Type B pancreatic cell (in vitro differentiated cells): ENCODE measurements around the gene STX5. TPM values are rescaled to one million over a fixed set of nuclear protein-coding genes. Genes with fewer than 3 reads are reported as not detected.
A peak's percentile ranks its signal among the peaks of the same experiment; 100 is the strongest.
"Not testable (repeated sequence)": the region's sequence is repeated elsewhere in the genome, so short reads cannot be mapped to it uniquely, and the experiment has no call there.

Source experiments
- DNase-seq: peaks from one replicate; pipeline ENCODE4 v3.0.0; 2021; ENCODE audit warnings: mixed read lengths; ENCODE audit not compliant: unreplicated experiment; ENCODE audit errors: extremely low spot score
- H3K27ac Mint-ChIP-seq: 2 replicates; pipeline ENCODE4 v1.8.0; 2021; ENCODE audit warnings: mild to moderate bottlenecking, mixed read lengths
- H3K27me3 Mint-ChIP-seq: 2 replicates; pipeline ENCODE4 v1.8.0; 2021; ENCODE audit warnings: mixed read lengths
- H3K36me3 Mint-ChIP-seq: 2 replicates; pipeline ENCODE4 v1.8.0; 2021; ENCODE audit warnings: mixed read lengths
- H3K4me1 Mint-ChIP-seq: one replicate; pipeline ENCODE4 v1.8.0; 2021; ENCODE audit warnings: mixed read lengths; ENCODE audit not compliant: unreplicated experiment
- H3K4me3 Mint-ChIP-seq: 2 replicates; pipeline ENCODE4 v1.8.0; 2021; ENCODE audit warnings: mild to moderate bottlenecking, mixed read lengths
- H3K9me3 Mint-ChIP-seq: 2 replicates; pipeline ENCODE4 v1.8.0; 2021; ENCODE audit warnings: mixed read lengths
- CTCF ChIP-seq: fragments of 200-600 bp; sonication (generic); conservative IDR thresholded peaks from 2 replicates; pipeline ENCODE4 v1.5.0; 2021; ENCODE audit warnings: antibody characterized with exemption, mild to moderate bottlenecking
- total RNA-seq: library from RNA; stranded (reverse); gene quantifications from 2 replicates; pipeline ENCODE4 v1.2.1, GENCODE V29; 2021; ENCODE audit warnings: low replicate concordance

STX5 gene
- total RNA-seq, 1 donor from 2014 or later = 42.4 TPM

GRCh38 chr11:62835336-62835735, 3.5 kb upstream of the STX5 start:
- peaks cover 13% of the 10 kb centered on the region for H3K36me3 Mint-ChIP-seq
- peak overlapping the region; percentile 31 for H3K4me3 Mint-ChIP-seq
- no peaks in the 10 kb centered on the region for H3K9me3 Mint-ChIP-seq
- no peak for TF ChIP-seq CTCF
- no peaks in the 10 kb centered on the region for H3K27me3 Mint-ChIP-seq
- H3K27ac Mint-ChIP-seq = no peak overlapping the region
- H3K4me1 Mint-ChIP-seq = peaks cover 20% of the 10 kb centered on the region
- no peak for DNase-seq

DNA sequence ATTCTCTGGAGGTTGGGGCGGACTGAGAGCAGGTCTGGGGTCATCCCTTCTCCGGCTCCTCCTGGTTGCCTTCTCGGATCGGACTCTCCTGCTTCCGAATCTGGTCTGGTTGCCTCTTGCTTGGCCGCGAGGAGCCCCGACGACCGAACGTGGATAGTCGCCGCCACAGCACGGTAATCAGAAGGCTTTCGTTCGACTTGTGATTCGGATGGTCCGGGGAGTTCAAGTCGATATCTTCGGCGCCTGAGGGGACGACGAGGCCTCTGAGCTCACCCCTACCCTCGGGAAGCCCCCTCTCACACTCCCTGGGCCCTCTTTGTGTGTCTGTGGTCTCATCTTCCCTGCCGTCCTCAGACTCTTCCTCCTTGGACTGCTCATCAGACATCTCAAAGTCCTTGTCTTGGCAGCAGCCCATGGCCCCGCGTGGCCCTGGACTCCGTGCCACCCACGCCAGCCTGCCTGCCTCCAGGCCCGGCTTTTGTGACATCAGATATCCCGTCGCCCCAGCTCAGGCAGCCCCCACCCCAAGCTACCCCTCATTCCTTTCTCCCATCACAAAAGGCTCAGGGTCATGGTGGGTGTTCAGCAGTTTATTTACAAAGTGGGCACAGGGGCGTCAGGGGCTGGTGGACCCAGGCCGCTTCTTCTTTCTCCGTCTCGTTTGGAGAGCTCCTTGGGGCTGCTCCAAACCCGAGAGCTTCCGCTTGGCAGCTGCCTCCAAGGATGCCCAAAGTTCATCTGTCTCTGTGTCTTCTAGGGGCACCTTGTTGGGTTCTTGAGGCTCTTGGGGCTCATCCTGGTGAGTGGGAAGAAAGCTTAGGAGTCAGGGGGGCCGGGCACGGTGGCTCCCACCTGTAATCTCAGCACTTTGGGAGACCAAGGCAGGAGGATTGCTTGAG, 734 bp upstream of the STX5 start, which contains the start of gene TEX54:
Gene TEX54, minus strand, starts transcription at position 506 of the 899 bp plus-strand sequence.
- Mint-ChIP-seq H3K4me3 (peak within 1 kb of the TSS; percentile 99), H3K36me3 (peaks cover 16% of the 10 kb centered on the region), H3K4me1 (peaks cover 10% of the 10 kb centered on the region), H3K27me3 (no peaks in the 10 kb centered on the region), H3K27ac (peak within 1 kb of the TSS; percentile 100), H3K9me3 (no peaks in the 10 kb centered on the region)
- no peak for TF ChIP-seq CTCF
- no peak for DNase-seq

DNA sequence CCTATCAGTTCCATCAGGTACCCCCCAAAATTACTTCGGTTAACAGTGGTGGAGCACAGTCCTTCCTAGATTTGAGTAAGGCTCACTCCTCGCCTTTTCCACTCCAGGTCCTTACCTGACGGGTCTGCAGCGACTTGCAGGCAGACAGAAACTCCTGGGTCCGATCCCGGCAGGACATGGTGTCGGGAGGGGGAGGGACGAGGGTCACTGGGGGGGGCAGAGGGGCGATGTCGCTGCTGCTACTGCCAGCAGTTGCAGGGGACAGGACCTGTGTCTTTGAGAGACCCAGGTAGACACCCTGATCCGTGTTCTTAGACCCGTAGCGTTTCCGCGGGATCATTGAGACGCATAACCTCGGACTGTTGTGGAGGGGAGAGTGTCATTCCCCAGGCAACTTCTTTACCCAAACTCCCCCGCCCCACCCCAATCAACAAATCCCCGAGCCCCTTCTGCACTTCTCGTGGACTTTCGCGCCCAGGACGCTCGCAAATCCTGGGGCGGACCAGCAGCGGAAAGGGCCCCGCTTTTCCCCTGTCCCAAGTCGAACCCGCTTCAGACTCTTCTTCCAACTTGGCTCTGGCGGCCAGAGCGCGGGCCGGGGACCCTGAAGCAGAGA, 839 bp downstream of the STX5 start:
- DNase-seq = peak; percentile 73
- peaks cover 10% of the 10 kb centered on the region for H3K4me1 Mint-ChIP-seq
- H3K4me3 Mint-ChIP-seq = peak overlapping the region; percentile 99
- peaks cover 19% of the 10 kb centered on the region for H3K36me3 Mint-ChIP-seq
- H3K9me3 Mint-ChIP-seq = no peaks in the 10 kb centered on the region
- no peak for TF ChIP-seq CTCF
- no peaks in the 10 kb centered on the region for H3K27me3 Mint-ChIP-seq
- peak overlapping the region; percentile 100 for H3K27ac Mint-ChIP-seq

GRCh38 chr11:62828130-62828529, 3.7 kb downstream of the STX5 start:
- Mint-ChIP-seq H3K36me3 (peaks cover 30% of the 10 kb centered on the region), H3K4me1 (peaks cover 10% of the 10 kb centered on the region)
- H3K9me3 Mint-ChIP-seq, DNase-seq, H3K4me3 Mint-ChIP-seq, H3K27ac Mint-ChIP-seq, H3K27me3 Mint-ChIP-seq: not testable (repeated sequence)

DNA sequence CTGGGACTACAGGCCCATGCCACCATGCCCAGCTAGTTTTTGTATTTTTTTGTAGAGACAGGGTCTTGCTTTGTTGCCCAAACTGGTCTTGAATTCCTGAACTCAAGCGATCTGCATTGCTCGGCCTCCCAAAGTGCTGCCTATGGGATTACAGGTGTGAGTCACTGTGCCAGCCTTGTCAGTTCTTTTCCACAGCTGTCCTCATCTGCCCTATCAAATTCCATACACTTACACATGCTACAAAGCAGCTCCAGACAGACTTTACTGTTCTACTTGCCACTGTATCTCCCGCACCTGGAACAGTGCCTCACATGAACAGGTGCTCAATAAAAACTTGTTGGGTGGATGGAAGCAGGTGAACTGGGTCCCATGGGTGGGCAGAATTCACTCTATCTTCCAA, 8.2 kb downstream of the STX5 start:
- no peak for TF ChIP-seq CTCF

DNA sequence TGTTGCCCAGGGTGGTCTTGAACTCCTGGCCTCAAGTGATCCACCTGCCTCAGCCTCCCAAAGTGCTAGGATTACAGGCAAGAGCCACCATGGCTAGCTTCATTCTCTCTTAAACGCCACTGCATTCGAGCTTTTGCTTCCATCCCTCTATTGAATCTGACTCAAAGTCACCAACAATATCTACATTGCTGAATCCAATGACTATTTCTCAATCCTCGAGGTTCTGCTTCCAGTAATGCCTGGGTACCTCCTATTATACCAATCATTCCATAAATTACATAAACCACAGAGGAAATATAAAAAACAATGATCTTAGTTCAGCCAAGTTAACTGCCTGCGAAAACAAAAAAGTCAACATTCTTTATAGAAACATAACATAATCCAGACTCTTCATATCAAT, 14.7 kb downstream of the STX5 start:
- Mint-ChIP-seq H3K27ac (no peak overlapping the region), H3K27me3 (no peaks in the 10 kb centered on the region), H3K36me3 (peaks cover 14% of the 10 kb centered on the region), H3K9me3 (no peaks in the 10 kb centered on the region), H3K4me1 (no peaks in the 10 kb centered on the region), H3K4me3 (no peak overlapping the region)
- TF ChIP-seq CTCF = no peak
- DNase-seq = no peak

More for the DNA sequence above, 8.2 kb downstream of the STX5 start:
- no peaks in the 10 kb centered on the region for H3K9me3 Mint-ChIP-seq
- H3K36me3 Mint-ChIP-seq = peaks cover 36% of the 10 kb centered on the region
- DNase-seq = no peak
- no peaks in the 10 kb centered on the region for H3K4me1 Mint-ChIP-seq
- H3K27me3 Mint-ChIP-seq = no peaks in the 10 kb centered on the region
- no peak overlapping the region for H3K27ac Mint-ChIP-seq
- no peak overlapping the region for H3K4me3 Mint-ChIP-seq
